Endothelial cell of umbilical vein (primary cell): ENCODE results near the gene ETHE1.

Experiments
- CTCF ChIP-seq, 2 donors: IDR thresholded peaks; 1 replicate in 1 of 2; 2 replicates in 1 of 2; pipeline ENCODE4 v1.5.1; 2011; ENCODE audit warnings: low read length in 2 of 2, mild to moderate bottlenecking in 2 of 2, moderate library complexity in 2 of 2, control low read depth in 1 of 2, inconsistent platforms in 1 of 2, low read depth in 1 of 2; ENCODE audit not compliant: insufficient read depth in 1 of 2; ENCODE audit errors: extremely low read depth in 1 of 2
- EZH2 ChIP-seq: IDR thresholded peaks from 2 replicates; pipeline ENCODE4 v1.6.1; 2012; ENCODE audit warnings: borderline replicate concordance, low read depth, mild to moderate bottlenecking, moderate library complexity, low read length, inconsistent platforms; ENCODE audit not compliant: severe bottlenecking
- POLR2A ChIP-seq: IDR thresholded peaks from 2 replicates; pipeline ENCODE4 v1.6.1; 2012; ENCODE audit warnings: low read depth, mild to moderate bottlenecking, control low read depth, low read length

GRCh38 chr19:43466793-43467192 lies 60.2 kb downstream of the ETHE1 start:
- TF ChIP-seq EZH2 (no peak), POLR2A (no peak), CTCF (IDR thresholded peaks at IDR 0.05; ENCODE audit: extremely low read depth in 1 of 2, insufficient read depth in 1 of 2, low read depth in 1 of 2, low read length in 2 of 2) (no peak)
